Smooth muscle cell (in vitro differentiated cells): Measurements from ENCODE around the gene C9orf40. TPM values are rescaled to one million over a fixed set of nuclear protein-coding genes. Genes with fewer than 3 reads are reported as not detected.

Experiments used
- DNase-seq: peaks from one replicate; lab custom pipeline; 2025; ENCODE audit not compliant: unreplicated experiment; lab: John Stamatoyannopoulos, UW
- H2AFZ ChIP-seq: fragments of 200-600 bp; sonication (generic); 2 replicates; pipeline ENCODE4 v1.6.0; 2016; ENCODE audit warnings: antibody characterized with exemption, low read depth, mild to moderate bottlenecking
- H3F3A ChIP-seq: fragments of 200-600 bp; sonication (generic); 2 replicates; pipeline ENCODE4 v1.6.0; 2017; ENCODE audit warnings: antibody characterized with exemption, low read depth
- H3K27ac ChIP-seq: fragments of 200-600 bp; sonication (generic); 2 replicates; pipeline ENCODE4 v1.5.1; 2016; ENCODE audit warnings: low read depth, mild to moderate bottlenecking
- H3K27me3 ChIP-seq: fragments of 200-600 bp; sonication (generic); 2 replicates; pipeline ENCODE4 v1.6.1; 2016; ENCODE audit warnings: low read depth, mild to moderate bottlenecking
- H3K36me3 ChIP-seq: fragments of 200-600 bp; sonication (generic); 2 replicates; pipeline ENCODE4 v1.5.1; 2016; ENCODE audit warnings: low read depth
- H3K4me1 ChIP-seq: fragments of 200-600 bp; sonication (generic); 2 replicates; pipeline ENCODE4 v1.5.1; 2016; ENCODE audit warnings: low read depth
- H3K4me2 ChIP-seq: fragments of 200-600 bp; sonication (generic); 2 replicates; pipeline ENCODE4 v1.6.0; 2016; ENCODE audit warnings: mild to moderate bottlenecking
- H3K4me3 ChIP-seq: fragments of 200-600 bp; sonication (generic); 2 replicates; pipeline ENCODE4 v1.5.1; 2016; ENCODE audit warnings: mild to moderate bottlenecking
- H3K79me2 ChIP-seq: fragments of 200-600 bp; sonication (generic); 2 replicates; pipeline ENCODE4 v1.6.0; 2016; ENCODE audit warnings: low read depth, mild to moderate bottlenecking
- H3K9ac ChIP-seq: fragments of 200-600 bp; sonication (generic); 2 replicates; pipeline ENCODE4 v1.6.0; 2016; ENCODE audit warnings: low read depth
- H3K9me3 ChIP-seq: fragments of 200-600 bp; sonication (generic); replicated peaks from 2 replicates; pipeline ENCODE4 v1.5.1; 2016; ENCODE audit warnings: low read depth
- H4K20me1 ChIP-seq: fragments of 200-600 bp; sonication (generic); 2 replicates; pipeline ENCODE4 v1.6.0; 2016; ENCODE audit warnings: low read depth
- WGBS: methylation state at CpG from one replicate; pipeline ENCODE4 v1.1.7; 2016; ENCODE audit warnings: low lambda C conversion rate; 5-methylcytosine and 5-hydroxymethylcytosine counted together
- polyA plus RNA-seq: library from polyadenylated mRNA; unstranded; fragments of >200 nt; fragmentation: Nextera tagmentation; extraction: Ambion mirVana; gene quantifications from 2 replicates; pipeline ENCODE4 v1.2.1, GENCODE V29; 2016
- total RNA-seq: library from RNA; depleted of rRNA; stranded (reverse); fragments of >200 nt; gene quantifications from 2 replicates; pipeline ENCODE4 v1.2.3, GENCODE V29; 2014
- TF ChIP-seq, protein P1 (sequence below): fragments of 200-600 bp; sonication (generic); IDR thresholded peaks from 2 replicates; pipeline ENCODE4 v1.5.1; 2017; ENCODE audit warnings: borderline replicate concordance, mild to moderate bottlenecking, antibody characterized with exemption; ENCODE audit not compliant: insufficient read depth, poor library complexity, severe bottlenecking

Gene C9orf40
- total and polyA plus RNA-seq, 2 experiments from 2014 or later, result 8.0 to 12.1 TPM

DNA sequence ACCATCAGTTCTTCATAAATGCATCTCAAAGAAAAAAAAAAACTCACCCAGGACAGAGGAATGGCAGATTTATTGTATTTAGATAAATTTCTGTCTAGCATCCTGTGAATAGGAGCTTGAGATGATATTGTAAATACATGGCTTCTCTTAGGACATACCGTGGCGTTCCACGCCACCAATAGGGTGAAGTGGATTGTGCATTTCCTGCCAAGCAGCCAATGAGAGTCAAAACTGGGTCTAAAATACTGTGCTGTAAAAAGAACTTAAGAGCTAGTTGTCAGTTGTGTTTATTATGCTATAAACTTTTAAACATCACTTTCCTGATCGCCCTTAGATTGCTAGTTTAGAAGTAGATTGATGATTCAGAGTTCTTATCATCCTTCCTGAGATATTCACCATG, 44.0 kb downstream of the C9orf40 start:
- Histone ChIP-seq H3K79me2 (no peaks in the 10 kb centered on the region), H2AFZ (no peak overlapping the region), H3K4me2 (no peak overlapping the region), H4K20me1 (no peaks in the 10 kb centered on the region), H3F3A (no peaks in the 10 kb centered on the region), H3K4me1 (no peaks in the 10 kb centered on the region), H3K36me3 (no peaks in the 10 kb centered on the region), H3K27me3 (no peaks in the 10 kb centered on the region), H3K9me3 (no peaks in the 10 kb centered on the region), H3K27ac (no peak overlapping the region), H3K4me3 (no peak overlapping the region), H3K9ac (no peak overlapping the region)
- DNase-seq, result no peak
- TF ChIP-seq, protein P1, sequence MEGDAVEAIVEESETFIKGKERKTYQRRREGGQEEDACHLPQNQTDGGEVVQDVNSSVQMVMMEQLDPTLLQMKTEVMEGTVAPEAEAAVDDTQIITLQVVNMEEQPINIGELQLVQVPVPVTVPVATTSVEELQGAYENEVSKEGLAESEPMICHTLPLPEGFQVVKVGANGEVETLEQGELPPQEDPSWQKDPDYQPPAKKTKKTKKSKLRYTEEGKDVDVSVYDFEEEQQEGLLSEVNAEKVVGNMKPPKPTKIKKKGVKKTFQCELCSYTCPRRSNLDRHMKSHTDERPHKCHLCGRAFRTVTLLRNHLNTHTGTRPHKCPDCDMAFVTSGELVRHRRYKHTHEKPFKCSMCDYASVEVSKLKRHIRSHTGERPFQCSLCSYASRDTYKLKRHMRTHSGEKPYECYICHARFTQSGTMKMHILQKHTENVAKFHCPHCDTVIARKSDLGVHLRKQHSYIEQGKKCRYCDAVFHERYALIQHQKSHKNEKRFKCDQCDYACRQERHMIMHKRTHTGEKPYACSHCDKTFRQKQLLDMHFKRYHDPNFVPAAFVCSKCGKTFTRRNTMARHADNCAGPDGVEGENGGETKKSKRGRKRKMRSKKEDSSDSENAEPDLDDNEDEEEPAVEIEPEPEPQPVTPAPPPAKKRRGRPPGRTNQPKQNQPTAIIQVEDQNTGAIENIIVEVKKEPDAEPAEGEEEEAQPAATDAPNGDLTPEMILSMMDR, result no peak
- 93% methylated on average over 4 of the region's 4 CpGs for WGBS

DNA sequence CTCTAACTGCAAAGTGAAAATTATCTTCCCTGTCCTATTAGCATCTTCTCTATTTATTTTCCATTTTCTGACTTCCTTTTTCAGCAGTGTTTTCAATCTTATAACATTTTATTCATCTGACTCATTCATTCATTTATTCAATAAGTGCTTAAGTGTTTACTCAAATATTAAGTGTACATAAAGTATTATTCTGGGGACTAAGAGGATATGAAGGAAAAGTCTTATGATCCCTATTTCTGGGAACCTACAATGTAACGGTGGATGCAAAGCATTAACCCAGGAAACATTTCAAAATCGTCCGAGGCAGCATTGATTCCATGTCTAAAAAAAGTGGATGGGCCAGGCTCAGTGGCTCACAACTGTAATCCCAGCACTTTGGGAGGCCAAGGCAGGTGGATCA, 45.6 kb downstream of the C9orf40 start:
- Histone ChIP-seq H3K4me1 (no peaks in the 10 kb centered on the region), H4K20me1 (no peaks in the 10 kb centered on the region), H3K4me2 (no peak overlapping the region), H3K36me3 (no peaks in the 10 kb centered on the region), H3K27ac (no peak overlapping the region), H3F3A (no peaks in the 10 kb centered on the region), H3K27me3 (no peaks in the 10 kb centered on the region), H3K4me3 (no peak overlapping the region), H2AFZ (no peak overlapping the region), H3K9ac (no peak overlapping the region), H3K79me2 (no peaks in the 10 kb centered on the region), H3K9me3 (no peaks in the 10 kb centered on the region)
- TF ChIP-seq, protein P1, result no peak
- no peak for DNase-seq
- WGBS, result 91% methylated on average over 3 of the region's 3 CpGs

DNA sequence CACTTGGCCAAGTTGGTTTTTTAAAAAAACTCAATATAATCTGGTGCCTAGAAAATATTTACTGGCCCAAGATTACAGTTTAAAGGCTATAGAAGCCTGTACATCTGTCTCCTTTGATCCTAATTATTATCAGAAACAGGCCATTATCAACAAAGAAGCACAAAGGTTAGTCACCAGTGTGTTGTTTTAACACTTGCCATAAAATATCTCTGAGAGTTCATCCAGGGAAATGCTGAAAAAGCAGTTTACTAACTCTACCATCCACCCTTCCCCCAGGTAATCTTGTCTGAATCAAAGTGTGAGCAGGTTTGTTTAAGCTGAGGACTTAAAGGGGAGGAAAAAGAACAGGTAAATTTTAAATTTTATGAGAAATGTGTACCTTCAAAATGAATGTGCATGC, 51.7 kb downstream of the C9orf40 start:
- Histone ChIP-seq H3K4me2 (no peak overlapping the region), H3K27ac (no peak overlapping the region), H3K27me3 (no peaks in the 10 kb centered on the region), H3F3A (no peaks in the 10 kb centered on the region), H3K4me1 (no peaks in the 10 kb centered on the region), H3K36me3 (no peaks in the 10 kb centered on the region), H3K79me2 (no peaks in the 10 kb centered on the region), H3K9me3 (no peaks in the 10 kb centered on the region), H3K4me3 (no peak overlapping the region), H4K20me1 (no peaks in the 10 kb centered on the region), H3K9ac (no peak overlapping the region), H2AFZ (no peak overlapping the region)
- no peak for DNase-seq
- TF ChIP-seq, protein P1, result no peak

Other genes starting within 250 kb of the C9orf40 start
- 0.04 and 0.13 TPM in 2 replicates for gene TRPM6, start 65.0 kb downstream of the C9orf40 start, total RNA-seq
- gene TRPM6, start 65.0 kb downstream of the C9orf40 start, polyA plus RNA-seq, result 0.19 TPM in 1 of 2 replicates, not detected in the other
- 18.8 and 30.6 TPM in 2 replicates for gene CARNMT1, start 75.4 kb upstream of the C9orf40 start, total RNA-seq
- gene CARNMT1, start 75.4 kb upstream of the C9orf40 start, polyA plus RNA-seq, result 7.3 and 10.8 TPM in 2 replicates
- 12.3 and 20.4 TPM in 2 replicates for gene NMRK1, start 135.2 kb upstream of the C9orf40 start, total RNA-seq
- gene NMRK1, start 135.2 kb upstream of the C9orf40 start, polyA plus RNA-seq, result 14.1 and 16.4 TPM in 2 replicates
- gene OSTF1, start 135.6 kb upstream of the C9orf40 start, total RNA-seq, result 41.5 and 44.5 TPM in 2 replicates
- 40.6 and 44.2 TPM in 2 replicates for gene OSTF1, start 135.6 kb upstream of the C9orf40 start, polyA plus RNA-seq